Urinary bladder (tissue), 4 donors: ENCODE results near the gene FBXO45. TPM values are rescaled to one million over a fixed set of nuclear protein-coding genes. Genes with fewer than 3 reads are reported as not detected.
"Not testable (repeated sequence)": the region's sequence is repeated elsewhere in the genome, so short reads cannot be mapped to it uniquely, and the experiment has no call there.

ENCODE experiments used
- DNase-seq: peaks from one replicate; pipeline ENCODE4 v3.0.0-alpha.2; 2015; ENCODE audit errors: extremely low spot score
- H3K27ac ChIP-seq: one replicate; pipeline ENCODE4 v1.5.1; 2013; ENCODE audit warnings: low read depth, mild to moderate bottlenecking, moderate library complexity
- H3K36me3 ChIP-seq: one replicate; pipeline ENCODE4 v1.6.1; 2013; ENCODE audit warnings: mild to moderate bottlenecking, moderate library complexity; ENCODE audit not compliant: insufficient read depth
- H3K4me1 ChIP-seq: one replicate; pipeline ENCODE4 v1.6.1; 2013; ENCODE audit warnings: mild to moderate bottlenecking, moderate library complexity; ENCODE audit not compliant: insufficient read depth
- H3K4me3 ChIP-seq: one replicate; pipeline ENCODE4 v1.5.1; 2013; ENCODE audit warnings: low read depth, low read length
- WGBS: extraction: QIAGEN DNeasy Blood & Tissue Kit; methylation state at CpG from one replicate; pipeline ENCODE4 v1.1.7; 2013; 5-methylcytosine and 5-hydroxymethylcytosine counted together
- polyA plus RNA-seq: library from polyadenylated mRNA; stranded (reverse); fragments of 200-250 nt; gene quantifications from one replicate; pipeline ENCODE4 v1.2.3, GENCODE V29; 2013
- small RNA-seq: library from RNA; depleted of rRNA; stranded (forward); fragments of <200 nt; gene quantifications from one replicate; pipeline ENCODE3, GENCODE V24; 2014
- total RNA-seq: library from RNA; depleted of rRNA; stranded (reverse); fragments of >200 nt; gene quantifications from one replicate; pipeline ENCODE4 v1.2.3, GENCODE V29; 2014
- donor health status: healthy with polysubstance abuse.
- donor health status: healthy.

FBXO45 gene
- total and polyA plus RNA-seq, 2 donors, result 6.0 to 19.5 TPM

DNA sequence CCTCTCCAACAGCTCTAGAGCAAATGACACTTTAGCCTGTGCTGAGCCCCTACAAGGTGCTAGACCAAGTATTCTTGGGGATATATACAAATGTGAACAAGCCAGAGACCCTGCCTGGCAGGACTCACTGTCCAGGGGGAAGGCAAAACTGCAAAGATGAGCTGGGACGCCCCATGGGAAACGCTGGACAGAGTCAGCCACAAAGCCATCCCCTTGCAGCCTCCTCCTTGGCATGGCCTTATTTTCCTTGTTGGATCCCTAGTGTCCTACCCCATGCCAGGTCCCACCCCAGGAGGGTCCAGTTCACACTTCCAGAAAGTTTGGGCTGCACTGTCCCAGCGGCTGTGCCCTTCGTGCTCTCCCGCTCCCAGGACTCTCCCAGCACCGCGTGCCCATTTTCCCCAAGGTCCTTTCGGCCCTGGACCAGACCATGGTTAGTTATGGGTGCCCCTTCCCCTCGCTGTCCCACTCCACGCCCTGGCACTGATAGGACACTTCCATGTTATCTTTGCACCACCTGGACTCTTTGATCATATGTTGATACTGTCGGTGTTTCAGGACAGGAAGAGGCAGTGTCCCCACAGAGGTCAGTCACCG lies 65.2 kb downstream of the FBXO45 start:
- Histone ChIP-seq H3K36me3 (no peaks in the 10 kb centered on the region), H3K27ac (no peak overlapping the region), H3K4me3 (no peak overlapping the region), H3K4me1 (no peaks in the 10 kb centered on the region)
- 86% methylated on average over 12 of the region's 12 CpGs for WGBS
- no peak for DNase-seq

GRCh38 chr3:196634224-196634623 lies 65.8 kb downstream of the FBXO45 start:
- WGBS, result 82% methylated on average over 10 of the region's 10 CpGs
- Histone ChIP-seq H3K4me1 (no peaks in the 10 kb centered on the region), H3K27ac (no peak overlapping the region), H3K4me3 (no peak overlapping the region), H3K36me3 (no peaks in the 10 kb centered on the region)
- DNase-seq, result no peak

DNA sequence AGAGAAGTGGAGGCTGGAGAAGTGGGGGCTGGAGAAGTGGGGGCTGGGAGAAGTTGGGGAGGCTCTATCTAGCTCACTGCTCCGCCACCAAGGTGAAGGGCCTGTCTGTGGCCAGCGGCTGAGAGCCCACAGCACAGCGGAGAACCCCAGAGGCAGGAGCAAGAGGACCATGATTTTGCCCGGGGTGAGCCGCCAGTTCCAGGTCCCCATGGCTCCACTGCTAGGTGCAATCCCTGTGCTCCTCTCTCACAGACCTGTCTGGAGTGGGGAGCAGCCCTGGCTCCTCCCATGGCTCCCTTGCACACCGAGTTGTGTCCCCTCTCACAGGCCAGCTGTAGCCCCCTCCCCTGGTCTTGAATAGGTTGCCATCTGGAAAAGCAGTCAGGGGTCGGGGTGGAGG lies 66.4 kb downstream of the FBXO45 start:
- Histone ChIP-seq H3K4me1 (no peaks in the 10 kb centered on the region), H3K36me3 (no peaks in the 10 kb centered on the region), H3K27ac (no peak overlapping the region), H3K4me3 (no peak overlapping the region)
- WGBS, result 82% methylated on average over 7 of the region's 7 CpGs
- DNase-seq, result no peak

DNA sequence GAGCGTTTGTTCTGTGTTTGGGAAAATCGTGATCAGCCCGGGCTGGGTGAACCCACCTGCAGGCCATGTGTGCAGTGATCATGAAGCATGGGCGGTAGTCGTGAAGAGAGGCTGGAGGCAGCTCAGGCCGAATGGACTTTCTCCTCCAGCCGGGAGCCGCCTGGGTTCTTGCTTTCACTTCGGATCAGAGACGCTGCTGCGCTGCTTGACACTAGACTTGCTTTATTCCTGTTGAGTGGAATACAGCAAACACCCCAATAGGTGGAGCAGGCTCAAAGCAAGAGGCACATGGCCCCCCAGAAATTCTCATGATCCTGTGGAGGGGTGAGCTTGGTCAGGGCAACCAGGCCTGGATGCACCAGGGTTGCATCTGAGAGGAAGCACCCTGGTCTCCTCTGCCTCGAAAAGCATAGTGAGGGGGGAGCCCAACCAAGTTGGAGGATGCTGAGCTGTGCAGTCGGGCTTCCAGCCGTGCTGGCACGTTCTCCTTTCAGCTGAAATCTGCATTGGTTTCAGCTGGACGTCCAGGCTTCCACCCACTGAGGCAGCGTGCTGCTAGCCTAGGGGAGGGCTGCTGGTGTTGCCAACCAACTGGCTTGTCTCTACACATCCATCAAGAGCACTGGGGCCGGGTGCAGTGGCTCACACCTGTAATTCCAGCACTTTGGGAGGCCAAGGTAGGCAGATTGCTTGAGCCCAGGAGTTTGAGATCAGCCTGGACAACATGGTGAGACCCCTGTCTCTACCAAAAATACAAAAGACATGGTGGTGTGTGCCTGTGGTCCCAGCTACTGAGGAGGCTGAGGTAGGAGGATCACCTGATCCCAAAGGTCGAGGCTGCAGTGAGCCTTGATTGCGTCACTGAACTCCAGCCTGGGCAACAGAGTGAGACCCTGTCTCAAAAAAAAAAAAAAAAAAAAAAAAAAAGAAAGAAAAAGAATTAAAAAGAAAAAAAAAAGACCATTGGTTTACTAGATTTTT lies 68.2 kb downstream of the FBXO45 start:
- Histone ChIP-seq H3K36me3 (no peaks in the 10 kb centered on the region), H3K27ac (no peak overlapping the region), H3K4me1 (no peaks in the 10 kb centered on the region), H3K4me3 (no peak overlapping the region)
- WGBS, result 75% methylated on average over 20 of the region's 20 CpGs
- DNase-seq, result no peak

- 90% methylated on average over 4 of the region's 4 CpGs for WGBS
- H3K36me3 ChIP-seq, H3K4me3 ChIP-seq, DNase-seq, H3K27ac ChIP-seq, H3K4me1 ChIP-seq: not testable (repeated sequence)
Observed at GRCh38 chr3:196637941-196638340, 69.5 kb downstream of the FBXO45 start.

Small RNAs within 50 kb of the gene (small RNA-seq; reads per million reads assigned to genes)
- not detected for gene RPS29P3

Other genes with a start within 250 kb of the FBXO45 start
- not detected for gene TM4SF19, start 230.3 kb upstream of the FBXO45 start, total RNA-seq
- not detected for gene TM4SF19, start 230.3 kb upstream of the FBXO45 start, polyA plus RNA-seq
- gene UBXN7, start 136.2 kb upstream of the FBXO45 start, total RNA-seq, result 38.1 TPM
- gene UBXN7, start 136.2 kb upstream of the FBXO45 start, polyA plus RNA-seq, result 8.2 TPM
- gene RNF168, start 64.9 kb upstream of the FBXO45 start, total RNA-seq, result 20.6 TPM
- gene RNF168, start 64.9 kb upstream of the FBXO45 start, polyA plus RNA-seq, result 8.2 TPM
- not detected for gene SMCO1, start 53.3 kb upstream of the FBXO45 start, total RNA-seq
- gene SMCO1, start 53.3 kb upstream of the FBXO45 start, polyA plus RNA-seq, result not detected
- gene WDR53, start 106 bp upstream of the FBXO45 start, total RNA-seq, result 5.7 TPM
- 13.2 TPM for gene WDR53, start 106 bp upstream of the FBXO45 start, polyA plus RNA-seq
- 4.1 TPM for gene NRROS, start 71.0 kb downstream of the FBXO45 start, total RNA-seq
- gene NRROS, start 71.0 kb downstream of the FBXO45 start, polyA plus RNA-seq, result 7.2 TPM
- gene CEP19, start 143.6 kb downstream of the FBXO45 start, total RNA-seq, result 3.8 TPM
- gene CEP19, start 143.6 kb downstream of the FBXO45 start, polyA plus RNA-seq, result 1.2 TPM
- gene PIGX, start 143.7 kb downstream of the FBXO45 start, total RNA-seq, result 30.6 TPM
- 18.4 TPM for gene PIGX, start 143.7 kb downstream of the FBXO45 start, polyA plus RNA-seq
- gene PAK2, start 171.2 kb downstream of the FBXO45 start, total RNA-seq, result 43.1 TPM
- gene PAK2, start 171.2 kb downstream of the FBXO45 start, polyA plus RNA-seq, result 27.1 TPM